SK-MEL-5 (cell line): ENCODE data around the gene DOCK6. TPM values are rescaled to one million over a fixed set of nuclear protein-coding genes. Genes with fewer than 3 reads are reported as not detected.
A peak's percentile ranks its signal among the peaks of the same experiment; 100 is the strongest.
"Not testable (repeated sequence)": the region's sequence is repeated elsewhere in the genome, so short reads cannot be mapped to it uniquely, and the experiment has no call there.

Experiments
- DNase-seq: peaks from one replicate; pipeline ENCODE4 v3.0.0-alpha.2; 2016; ENCODE audit warnings: low read depth, low spot score
- in situ Hi-C: cut with HindIII; loops from 2 replicates; pipeline ENCODE4 v1.10.0; 2016; ENCODE audit warnings: low sequenced_read_pairs, high pct_unique_total_duplicates, low pct_unique_long_range_greater_than_20kb
- total RNA-seq: library from RNA; depleted of rRNA; stranded (reverse); fragments of >200 nt; shearing (Covaris generic); gene quantifications from 2 replicates; pipeline ENCODE4 v1.2.3, GENCODE V29; 2014

DOCK6 gene
- total RNA-seq, 1 experiment from 2014 or later: 3.9 TPM

DNA sequence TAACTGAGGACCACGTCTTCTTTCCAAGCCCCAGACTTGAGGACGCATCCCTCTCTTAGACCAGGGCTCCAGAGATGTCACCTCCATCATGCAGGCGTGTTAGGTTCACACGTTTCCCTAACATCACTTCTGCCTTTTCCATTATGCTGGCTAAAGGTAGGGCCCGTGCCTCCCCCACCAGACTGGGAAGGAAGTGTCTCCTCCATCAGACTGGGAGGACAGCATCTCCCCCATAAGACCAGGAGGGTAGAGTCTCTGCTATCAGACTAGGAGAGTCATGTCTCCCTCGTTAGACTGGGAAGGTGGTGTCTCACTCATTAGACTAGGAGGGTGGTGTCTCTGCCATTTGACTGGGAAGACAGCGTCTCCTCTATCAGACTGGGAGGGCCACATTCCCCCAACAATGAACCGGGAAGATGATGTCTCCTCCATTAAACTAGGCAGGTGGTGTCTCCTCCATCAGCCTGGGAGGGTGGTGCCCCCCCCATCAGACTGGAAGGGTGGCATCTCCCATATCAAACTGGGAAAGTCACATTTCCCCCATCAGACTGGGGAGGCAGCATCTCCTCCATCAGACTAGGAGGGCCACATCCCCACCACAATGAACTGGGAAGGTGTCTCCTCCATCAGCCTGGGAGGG lies 88.7 kb downstream of the DOCK6 start:
- in situ Hi-C loops: no loop called here
- no peak for DNase-seq

DNA sequence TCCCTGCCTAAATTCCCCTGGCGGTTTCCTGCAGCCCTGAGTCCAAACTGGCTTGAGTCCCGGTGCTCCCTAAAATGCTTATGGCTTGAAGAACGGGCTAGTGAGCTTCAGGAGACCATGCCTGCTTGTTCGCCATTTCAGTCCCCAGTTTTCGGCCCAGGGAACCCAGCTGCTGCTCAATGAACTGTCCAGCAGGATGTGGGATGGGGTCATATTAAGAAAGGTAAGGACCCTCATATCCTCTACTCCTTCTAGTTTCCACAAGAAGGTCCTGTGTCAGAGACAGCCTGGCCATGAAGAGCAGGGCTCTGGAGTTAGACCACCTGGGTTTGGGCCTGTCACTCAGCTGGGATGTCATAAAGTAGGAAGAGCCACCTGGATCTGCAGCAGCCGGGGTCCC lies 89.7 kb downstream of the DOCK6 start:
- in situ Hi-C loops: no loop called here
- DNase-seq: no peak

DNA sequence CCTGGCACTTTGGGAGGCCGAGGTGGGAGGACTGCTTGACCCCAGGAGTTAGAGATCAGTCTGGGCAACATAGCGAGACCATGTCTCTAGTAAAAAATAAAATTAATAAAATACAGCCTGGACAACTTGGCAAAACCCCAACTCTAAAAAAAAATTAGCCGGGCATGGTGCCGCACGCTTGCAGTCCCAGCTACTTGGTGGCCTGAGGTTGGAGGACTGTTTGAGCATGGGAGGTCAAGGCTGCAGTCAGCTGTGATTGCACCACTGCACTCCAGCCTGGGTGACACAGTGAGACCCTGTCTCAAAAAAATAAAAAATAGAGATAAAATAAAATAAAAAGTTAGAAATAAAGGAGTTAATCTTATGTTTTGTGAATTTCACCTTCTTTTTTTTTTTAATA lies 91.2 kb downstream of the DOCK6 start:
- no peak for DNase-seq
- in situ Hi-C loops: no loop called here

DNA sequence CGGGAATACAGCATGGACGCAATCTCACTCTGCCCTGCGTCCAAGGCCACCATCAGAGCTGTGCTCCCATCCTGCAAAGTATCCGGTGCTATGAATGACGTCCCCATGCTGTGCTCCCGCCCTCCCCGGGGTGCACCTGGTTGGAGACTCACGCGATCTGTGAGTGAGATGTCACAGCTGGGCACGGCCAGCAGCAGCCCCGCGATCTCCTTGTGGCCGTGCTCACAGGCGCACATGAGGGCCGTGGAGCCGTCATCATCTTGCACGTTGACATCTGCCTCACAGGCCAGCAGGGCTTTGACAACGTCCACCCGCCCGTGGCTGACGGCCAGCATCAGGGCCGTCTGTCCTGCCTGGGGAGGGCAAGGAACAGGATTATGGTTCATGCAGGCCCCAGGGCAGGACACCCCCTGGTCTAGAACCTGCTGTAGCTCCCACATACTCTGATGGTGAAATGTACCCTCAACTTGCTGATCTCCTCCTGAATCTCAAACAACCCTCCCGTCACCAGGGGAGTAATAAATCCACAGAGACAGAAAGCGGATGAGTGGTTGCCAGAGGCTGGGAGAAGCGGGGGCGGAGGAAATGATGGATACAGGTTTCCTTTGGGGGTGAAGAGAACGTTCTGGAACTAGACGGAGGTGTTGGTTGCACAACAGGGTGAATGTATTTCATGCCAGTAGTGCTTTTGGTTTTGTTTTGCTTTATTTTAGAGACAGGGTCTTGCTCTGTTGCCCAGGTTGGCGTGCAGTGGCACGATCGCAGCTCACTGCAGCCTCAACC lies 92.2 kb downstream of the DOCK6 start:
- in situ Hi-C loops: no loop called here

DNA sequence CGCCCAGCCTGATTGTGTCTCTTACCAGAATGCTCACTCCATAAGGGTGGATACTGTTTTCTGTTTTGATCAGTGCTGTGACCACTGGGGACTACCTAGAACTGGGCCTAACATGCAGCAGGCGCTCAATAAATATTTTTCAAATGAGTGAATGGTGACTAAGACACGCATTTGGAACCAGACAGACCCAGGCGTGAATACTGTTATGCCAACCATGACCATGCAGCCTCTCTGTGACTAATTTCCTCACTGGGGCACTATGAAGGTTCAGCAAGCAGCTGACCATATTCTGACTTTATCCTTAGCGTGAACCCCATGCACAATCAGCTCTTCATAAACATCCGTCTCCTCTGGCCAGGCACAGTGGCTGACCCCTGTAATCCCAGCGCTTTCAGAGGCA lies 93.8 kb downstream of the DOCK6 start:
- DNase-seq: no peak
- in situ Hi-C loops: no loop called here

More for the DNA sequence above, 92.2 kb downstream of the DOCK6 start:
- DNase-seq: no peak

DNA sequence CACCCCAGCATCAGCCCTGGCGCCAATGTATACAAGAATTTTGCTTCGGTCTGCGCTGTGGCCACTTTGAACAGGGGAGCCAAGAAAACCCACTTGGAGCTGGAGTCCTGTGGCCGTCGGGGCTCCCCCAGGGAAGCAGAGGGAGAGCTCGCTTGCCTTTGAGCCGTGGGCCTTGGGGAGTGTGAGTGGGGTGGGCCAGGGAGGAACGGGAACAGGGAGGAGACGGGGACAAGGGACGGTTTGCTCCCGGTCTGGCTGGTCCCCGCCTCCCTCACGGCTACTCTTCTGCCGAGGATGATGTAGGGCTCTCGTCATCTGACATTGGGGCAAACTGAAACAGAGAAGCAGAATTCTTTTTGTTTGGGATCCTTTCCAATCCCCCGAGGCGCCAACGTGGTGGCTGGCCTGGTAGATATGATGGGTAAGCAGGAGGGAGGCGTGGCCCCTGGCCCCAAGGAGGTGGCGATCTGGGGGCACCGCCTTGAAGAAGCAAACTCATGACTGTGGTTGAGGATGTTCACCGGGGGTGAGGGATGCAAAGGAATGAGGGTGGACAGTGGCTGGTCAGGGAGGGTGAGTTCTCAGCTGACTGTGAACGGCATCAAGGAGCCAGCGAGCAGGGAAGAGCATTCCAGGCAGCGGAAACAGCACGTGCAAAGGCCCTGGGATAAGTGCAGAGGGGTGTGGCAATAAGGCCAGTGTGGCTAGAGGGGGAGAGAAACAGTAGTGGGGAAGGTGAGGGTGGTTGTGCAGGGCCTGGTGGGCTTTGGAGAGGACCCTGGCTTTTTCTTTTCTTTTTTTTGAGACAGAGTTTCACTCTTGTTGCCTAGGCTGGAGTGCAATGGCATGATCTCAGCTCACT lies 95.8 kb downstream of the DOCK6 start:
- peak; percentile 19 for DNase-seq
- in situ Hi-C loops: no loop called here

DNA sequence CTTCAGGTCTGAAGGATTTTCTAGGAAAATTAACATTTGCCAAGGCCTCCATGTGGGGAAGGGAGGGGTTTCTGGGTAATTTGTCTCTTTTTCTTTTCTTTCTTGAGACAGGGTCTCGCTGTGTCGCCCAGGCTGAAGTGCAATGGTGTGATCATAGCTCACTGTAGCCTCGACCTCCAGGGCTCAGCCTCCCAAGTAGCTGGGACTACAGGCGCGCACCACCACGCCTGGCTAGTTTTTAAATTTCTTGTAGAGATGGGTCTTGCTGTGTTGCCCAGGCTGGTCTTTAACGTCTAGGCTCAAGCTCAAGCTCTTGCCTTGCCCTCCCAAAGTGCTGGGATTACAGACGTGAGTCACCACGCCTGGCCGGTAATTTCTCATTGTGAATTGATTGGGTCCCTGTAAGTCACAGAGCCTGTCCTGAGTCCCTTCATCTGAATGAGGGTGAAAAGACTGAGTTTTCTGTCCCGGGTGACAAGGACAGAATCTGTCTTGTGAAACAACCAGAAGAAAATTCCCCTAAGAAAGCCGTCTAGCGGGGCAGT lies 96.8 kb downstream of the DOCK6 start:
- in situ Hi-C loops: no loop called here
- no peak for DNase-seq

DNA sequence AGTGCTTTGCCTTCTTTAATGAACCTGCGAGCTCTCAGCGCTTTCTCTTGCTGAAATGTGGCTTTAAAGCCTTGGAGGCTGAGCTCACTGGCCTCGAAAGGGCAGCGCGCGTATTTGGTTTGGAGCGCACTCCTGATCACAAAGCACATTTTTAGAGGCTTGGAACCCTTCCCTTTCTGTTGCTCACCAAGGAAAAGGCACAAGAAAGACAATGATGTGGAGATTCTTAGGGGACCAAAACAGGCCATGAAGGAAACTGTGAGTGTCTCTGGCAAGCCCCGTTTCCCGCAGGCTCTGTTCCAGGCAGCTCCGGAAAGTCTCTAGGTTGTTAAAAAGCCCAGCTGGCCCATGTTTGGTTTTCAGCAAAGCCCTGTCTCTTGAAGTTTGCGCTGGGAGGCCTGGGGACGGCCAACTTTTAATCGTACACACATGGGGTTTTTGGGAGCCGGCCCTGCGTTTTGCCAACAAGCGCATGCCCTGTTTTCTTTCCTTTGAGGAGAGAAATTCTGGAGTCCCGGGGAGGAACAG lies 97.4 kb downstream of the DOCK6 start:
- DNase-seq: no peak
- in situ Hi-C loops: no loop called here

DNA sequence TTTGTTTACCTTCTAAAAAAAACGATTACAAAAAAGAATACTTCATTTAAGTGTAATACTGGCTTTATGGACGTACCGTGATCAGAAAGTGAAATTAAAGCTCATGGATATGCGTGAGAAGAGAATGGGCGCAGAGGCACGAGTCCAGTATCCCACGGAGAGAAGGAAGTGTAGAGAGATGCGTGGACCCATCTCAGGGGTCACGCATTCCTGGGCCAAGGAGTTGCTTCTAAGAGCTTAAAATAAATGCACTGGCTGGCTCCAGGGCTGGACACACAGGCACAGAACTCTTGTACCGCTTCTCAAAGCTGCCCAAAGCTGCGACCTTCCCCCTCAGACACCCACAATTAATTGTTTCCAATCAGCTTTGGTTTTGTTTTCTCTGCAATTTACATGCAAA lies 98.0 kb downstream of the DOCK6 start:
- in situ Hi-C loops: no loop called here

DNA sequence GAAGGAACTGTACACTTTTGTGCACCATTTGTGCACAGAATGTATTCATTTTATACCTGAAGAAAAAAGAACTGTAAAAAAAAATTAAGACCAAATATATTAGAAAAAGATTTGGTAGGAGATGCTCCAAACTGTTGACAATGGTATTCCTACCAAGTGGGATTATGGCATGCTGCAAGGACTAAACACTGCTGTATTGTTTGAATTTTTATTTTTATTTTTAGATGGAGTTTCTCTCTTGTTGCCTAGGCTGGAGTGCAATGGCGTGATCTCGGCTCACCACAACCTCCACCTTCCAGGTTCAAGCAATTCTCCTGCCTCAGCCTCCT lies 101.9 kb downstream of the DOCK6 start:
- in situ Hi-C loops, DNase-seq: not testable (repeated sequence)

More for the DNA sequence above, 98.0 kb downstream of the DOCK6 start:
- no peak for DNase-seq

DNA sequence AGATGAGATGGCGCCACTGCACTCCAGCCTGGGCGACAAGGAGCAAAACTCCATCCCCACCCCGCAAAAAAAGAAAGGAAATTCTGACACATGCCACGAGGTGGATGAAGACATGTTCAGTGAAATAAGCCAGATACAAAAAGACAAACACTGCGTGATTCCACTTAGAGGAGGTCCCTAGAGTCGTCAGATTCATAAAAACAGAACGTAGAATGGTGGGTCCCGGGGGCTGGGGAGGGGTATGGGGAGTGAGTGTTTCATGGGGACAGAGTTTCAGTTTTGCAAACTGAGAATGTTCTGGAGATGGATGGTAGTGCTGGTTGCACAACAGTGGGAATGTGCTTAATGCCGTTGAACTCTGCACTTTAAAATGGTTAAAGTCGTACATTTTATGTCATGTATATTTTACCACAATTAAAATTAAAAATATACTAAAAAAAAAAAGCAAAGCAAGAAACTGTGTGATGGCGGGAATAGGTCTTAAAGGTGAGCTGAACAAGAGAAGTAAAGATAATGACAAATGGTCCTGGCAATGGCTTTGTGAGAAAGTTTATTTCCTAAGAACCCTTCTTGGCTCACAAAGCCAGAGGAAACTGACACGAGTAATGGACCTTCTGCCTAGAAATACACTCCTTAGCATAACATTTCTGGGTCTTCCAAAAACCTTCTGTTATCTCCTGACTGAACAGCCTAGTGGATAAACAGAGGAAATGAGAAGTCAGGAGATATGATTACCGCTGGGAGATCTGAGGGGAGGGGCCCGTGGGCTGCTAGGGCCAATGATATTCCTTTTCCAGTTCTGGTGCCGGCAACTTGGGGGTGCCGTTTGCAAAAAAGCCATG lies 102.5 kb downstream of the DOCK6 start:
- in situ Hi-C loops: no loop called here
- peak; percentile 13 for DNase-seq

DNA sequence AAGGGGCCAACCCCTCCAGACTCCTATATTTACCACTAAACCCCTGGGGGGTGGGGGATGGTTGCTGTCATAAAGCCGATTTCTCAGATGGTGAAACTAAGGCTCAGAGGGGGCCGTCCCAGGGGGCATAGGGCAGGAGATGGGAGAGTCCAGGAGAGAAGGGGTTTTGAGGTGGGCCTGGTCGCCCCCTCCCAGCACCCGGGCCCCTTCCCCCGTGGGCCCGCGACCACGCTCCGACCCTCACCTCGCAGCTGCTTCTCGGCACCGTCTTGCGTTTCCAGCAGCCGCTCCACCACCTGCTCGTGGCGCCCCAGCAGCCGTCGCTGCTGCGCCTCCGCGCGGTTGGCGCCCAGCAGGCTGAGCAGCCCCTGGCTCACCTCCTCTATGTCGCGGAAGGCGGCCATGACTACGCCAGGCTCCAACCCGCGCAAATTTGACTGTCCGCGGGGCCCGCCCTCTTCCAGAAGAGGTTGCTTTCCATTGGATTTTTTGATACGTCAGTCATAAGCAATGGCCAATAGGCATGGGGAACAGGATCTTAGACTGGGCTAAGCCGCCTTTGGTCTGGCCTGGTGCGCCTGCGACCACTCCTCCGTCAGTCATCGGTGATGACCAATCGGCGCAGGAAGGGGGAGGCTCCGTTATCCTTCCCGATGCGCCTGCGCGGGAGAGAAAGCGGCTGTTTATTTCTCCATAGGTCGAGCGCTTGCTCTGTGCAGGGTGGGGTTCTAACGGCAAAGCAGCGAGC lies 106.8 kb downstream of the DOCK6 start, which contains the start of gene SPC24:
Gene SPC24 (minus strand): TSS at position 410 of the 748 bp plus-strand sequence. CDS start 6 bp downstream, at position 404.
- peak; percentile 97 for DNase-seq
- in situ Hi-C loops: no loop called here

DNA sequence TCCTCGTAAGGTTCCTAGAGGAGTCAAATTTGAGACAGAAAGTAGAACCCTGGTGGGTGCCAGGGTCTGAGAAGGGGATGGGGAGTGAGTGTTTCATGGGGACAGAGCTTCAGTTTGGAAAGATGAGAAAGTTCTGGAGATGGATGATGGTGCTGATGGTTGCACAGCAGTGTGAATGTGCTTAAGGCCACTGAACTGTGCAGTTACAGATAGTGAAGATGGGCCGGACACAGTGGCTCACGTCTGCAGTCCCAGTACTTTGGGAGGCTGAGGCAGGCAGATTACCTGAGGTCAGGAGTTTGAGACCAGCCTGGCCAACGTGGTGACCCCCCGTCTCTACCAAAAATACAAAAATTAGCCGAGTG lies 107.7 kb downstream of the DOCK6 start:
- in situ Hi-C loops: no loop called here
- DNase-seq: no peak

DNA sequence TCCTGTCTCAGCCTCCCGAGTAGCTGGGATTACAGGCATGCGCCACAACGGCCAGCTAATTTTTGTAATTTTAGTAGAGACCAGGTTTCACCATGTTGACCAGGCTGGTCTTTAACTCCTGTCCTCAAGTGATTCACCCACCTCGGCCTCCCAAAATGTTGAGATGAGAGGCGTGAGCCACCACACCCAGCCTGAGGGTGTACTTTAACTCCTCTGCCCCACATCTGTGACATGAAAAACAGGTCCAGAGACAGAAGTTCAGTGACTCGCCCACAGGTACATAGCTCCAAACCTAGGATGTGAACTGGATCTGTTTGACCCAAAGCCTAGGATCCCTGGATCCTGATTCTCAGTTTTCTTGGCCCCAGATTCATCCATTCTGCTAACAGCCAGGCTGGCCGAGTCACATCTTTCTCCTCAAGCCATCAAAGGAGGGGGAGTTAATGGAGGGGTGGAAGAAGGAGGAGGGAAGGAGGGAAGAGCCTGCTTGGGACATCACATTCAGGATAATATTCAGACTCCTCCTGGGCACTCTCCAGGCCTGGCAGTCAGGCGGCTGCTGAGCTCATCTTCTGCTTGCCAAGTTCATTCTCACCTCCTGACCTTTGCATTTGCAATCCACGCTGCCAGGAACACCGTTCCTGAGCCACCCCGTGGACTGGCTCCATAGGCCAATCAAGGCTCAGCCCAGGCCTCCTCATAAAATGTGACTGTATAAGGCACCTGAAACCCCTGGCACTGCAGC lies 109.8 kb downstream of the DOCK6 start:
- DNase-seq: no peak
- in situ Hi-C loops: no loop called here

DNA sequence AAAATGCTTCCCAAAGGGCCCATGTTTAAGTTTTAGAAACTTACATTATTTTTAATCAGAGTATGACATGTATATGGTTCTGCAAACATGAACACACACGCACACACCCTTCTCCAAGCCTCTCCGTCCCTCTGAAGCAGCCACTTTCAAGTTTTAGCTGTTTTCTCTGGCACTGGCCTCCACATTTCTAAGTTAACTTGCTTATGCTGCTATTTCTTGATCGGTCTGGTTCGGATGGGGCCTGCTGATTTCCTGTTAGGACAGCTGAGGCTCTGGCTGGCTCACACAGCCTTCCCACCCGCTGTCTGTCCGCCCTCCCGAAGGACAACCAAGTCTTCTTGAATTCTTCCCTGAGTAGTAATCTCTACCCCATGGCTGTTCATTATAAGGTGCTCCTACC lies 111.1 kb downstream of the DOCK6 start:
- in situ Hi-C loops: no loop called here
- no peak for DNase-seq
